Measurements from ENCODE around the gene ONECUT3. TPM values are rescaled to one million over a fixed set of nuclear protein-coding genes. Genes with fewer than 3 reads are reported as not detected.

ONECUT3 gene
- total RNA-seq, 2 experiments from 2014 or later: not detected

DNA sequence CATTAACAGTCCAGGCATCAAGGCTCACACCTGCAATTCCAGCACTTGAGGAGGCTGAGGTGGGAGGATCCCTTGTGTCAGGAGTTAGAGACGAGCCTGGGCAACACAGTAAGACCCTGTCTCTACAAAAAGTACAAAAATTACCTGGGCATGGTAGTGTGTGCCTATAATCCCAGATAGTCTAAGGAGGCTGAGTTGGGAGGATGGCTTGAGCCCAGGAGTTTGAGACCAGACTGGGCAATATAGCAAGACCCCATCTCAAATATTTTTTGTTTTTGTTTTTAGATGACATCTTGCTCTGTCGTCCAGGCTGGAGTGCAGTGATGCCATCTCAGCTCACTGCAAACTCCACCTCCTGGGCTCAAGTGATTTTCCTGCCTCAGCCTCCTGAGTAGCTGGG lies 40.1 kb upstream of the ONECUT3 start:
- H3K36me3 ChIP-seq (ENCODE audit: insufficient read depth, low read length): no peaks in the 10 kb centered on the region
- TF ChIP-seq, protein P1, sequence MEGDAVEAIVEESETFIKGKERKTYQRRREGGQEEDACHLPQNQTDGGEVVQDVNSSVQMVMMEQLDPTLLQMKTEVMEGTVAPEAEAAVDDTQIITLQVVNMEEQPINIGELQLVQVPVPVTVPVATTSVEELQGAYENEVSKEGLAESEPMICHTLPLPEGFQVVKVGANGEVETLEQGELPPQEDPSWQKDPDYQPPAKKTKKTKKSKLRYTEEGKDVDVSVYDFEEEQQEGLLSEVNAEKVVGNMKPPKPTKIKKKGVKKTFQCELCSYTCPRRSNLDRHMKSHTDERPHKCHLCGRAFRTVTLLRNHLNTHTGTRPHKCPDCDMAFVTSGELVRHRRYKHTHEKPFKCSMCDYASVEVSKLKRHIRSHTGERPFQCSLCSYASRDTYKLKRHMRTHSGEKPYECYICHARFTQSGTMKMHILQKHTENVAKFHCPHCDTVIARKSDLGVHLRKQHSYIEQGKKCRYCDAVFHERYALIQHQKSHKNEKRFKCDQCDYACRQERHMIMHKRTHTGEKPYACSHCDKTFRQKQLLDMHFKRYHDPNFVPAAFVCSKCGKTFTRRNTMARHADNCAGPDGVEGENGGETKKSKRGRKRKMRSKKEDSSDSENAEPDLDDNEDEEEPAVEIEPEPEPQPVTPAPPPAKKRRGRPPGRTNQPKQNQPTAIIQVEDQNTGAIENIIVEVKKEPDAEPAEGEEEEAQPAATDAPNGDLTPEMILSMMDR (conservative IDR thresholded peaks at IDR 0.05; ENCODE audit: low read length): no peak
- TF ChIP-seq EZH2phosphoT487 (IDR thresholded peaks at IDR 0.05; ENCODE audit: borderline replicate concordance, low read depth, low read length): no peak
- DNase-seq (ENCODE audit: low spot score): no peak
- H3K4me1 ChIP-seq (ENCODE audit: insufficient read depth, low read length, poor library complexity, severe bottlenecking): no peaks in the 10 kb centered on the region
- intact Hi-C loops (cut with micrococcal nuclease; ENCODE audit: unreplicated experiment): no loop called here
- BruUV-seq (replicated peaks): no TSS peak
- H3K4me3 ChIP-seq (ENCODE audit: low read depth, low read length, poor library complexity, severe bottlenecking): no peak overlapping the region
- H3K79me2 ChIP-seq (ENCODE audit: insufficient read depth, low read depth, low read length): no peaks in the 10 kb centered on the region
- ChIA-PET CTCF (ENCODE audit: unreplicated experiment) (no interaction called here), POLR2A (no interaction called here)
- H4K20me1 ChIP-seq (ENCODE audit: insufficient read depth, low read length): no peaks in the 10 kb centered on the region
- no peak overlapping the region for H3K27ac ChIP-seq (ENCODE audit: low read depth, low read length, poor library complexity, severe bottlenecking)
- no peaks in the 10 kb centered on the region for H3K9me2 ChIP-seq (ENCODE audit: insufficient read depth, low read length)
- no peaks in the 10 kb centered on the region for H3K9me3 ChIP-seq (ENCODE audit: low read length)
- H2AFZ ChIP-seq (ENCODE audit: low read length): no peak overlapping the region
- H3K4me2 ChIP-seq (ENCODE audit: low read length): no peak overlapping the region

DNA sequence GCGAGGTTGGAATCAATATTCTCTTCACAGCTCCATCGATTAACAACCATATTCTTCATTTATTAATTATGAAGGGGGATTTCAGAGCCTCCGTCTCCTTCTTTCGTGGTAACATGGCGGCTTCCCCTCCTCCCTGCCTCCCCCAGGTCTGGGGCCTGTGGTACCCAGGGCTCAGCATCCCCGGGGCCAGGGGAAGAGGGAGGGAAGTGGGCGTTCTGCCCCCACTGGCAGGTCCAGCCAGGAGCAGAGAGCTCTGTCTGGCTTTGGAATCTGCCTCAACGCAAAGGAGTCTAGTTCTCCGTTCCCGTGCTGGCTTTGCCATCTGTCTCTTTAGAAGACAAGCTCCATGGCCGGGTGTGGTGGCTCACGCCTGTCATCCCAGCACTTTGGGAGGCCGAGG lies 37.8 kb upstream of the ONECUT3 start:
- DNase-seq (ENCODE audit: low spot score): no peak
- Histone ChIP-seq H3K9me3 (ENCODE audit: low read length) (no peaks in the 10 kb centered on the region), H3K79me2 (ENCODE audit: insufficient read depth, low read depth, low read length) (no peaks in the 10 kb centered on the region), H3K4me2 (ENCODE audit: low read length) (no peak overlapping the region), H4K20me1 (ENCODE audit: insufficient read depth, low read length) (no peaks in the 10 kb centered on the region), H3K36me3 (ENCODE audit: insufficient read depth, low read length) (no peaks in the 10 kb centered on the region), H3K4me3 (ENCODE audit: low read depth, low read length, poor library complexity, severe bottlenecking) (no peak overlapping the region), H3K27ac (ENCODE audit: low read depth, low read length, poor library complexity, severe bottlenecking) (no peak overlapping the region), H3K4me1 (ENCODE audit: insufficient read depth, low read length, poor library complexity, severe bottlenecking) (no peaks in the 10 kb centered on the region), H2AFZ (ENCODE audit: low read length) (no peak overlapping the region), H3K9me2 (ENCODE audit: insufficient read depth, low read length) (no peaks in the 10 kb centered on the region)
- BruUV-seq (replicated peaks): no TSS peak
- CTCF ChIA-PET (ENCODE audit: unreplicated experiment): no interaction called here
- no peak for TF ChIP-seq EZH2phosphoT487 (IDR thresholded peaks at IDR 0.05; ENCODE audit: borderline replicate concordance, low read depth, low read length)
- TF ChIP-seq, protein P1 (conservative IDR thresholded peaks at IDR 0.05; ENCODE audit: low read length): no peak
- intact Hi-C loops (cut with micrococcal nuclease; ENCODE audit: unreplicated experiment): no loop called here
- POLR2A ChIA-PET: no interaction called here

DNA sequence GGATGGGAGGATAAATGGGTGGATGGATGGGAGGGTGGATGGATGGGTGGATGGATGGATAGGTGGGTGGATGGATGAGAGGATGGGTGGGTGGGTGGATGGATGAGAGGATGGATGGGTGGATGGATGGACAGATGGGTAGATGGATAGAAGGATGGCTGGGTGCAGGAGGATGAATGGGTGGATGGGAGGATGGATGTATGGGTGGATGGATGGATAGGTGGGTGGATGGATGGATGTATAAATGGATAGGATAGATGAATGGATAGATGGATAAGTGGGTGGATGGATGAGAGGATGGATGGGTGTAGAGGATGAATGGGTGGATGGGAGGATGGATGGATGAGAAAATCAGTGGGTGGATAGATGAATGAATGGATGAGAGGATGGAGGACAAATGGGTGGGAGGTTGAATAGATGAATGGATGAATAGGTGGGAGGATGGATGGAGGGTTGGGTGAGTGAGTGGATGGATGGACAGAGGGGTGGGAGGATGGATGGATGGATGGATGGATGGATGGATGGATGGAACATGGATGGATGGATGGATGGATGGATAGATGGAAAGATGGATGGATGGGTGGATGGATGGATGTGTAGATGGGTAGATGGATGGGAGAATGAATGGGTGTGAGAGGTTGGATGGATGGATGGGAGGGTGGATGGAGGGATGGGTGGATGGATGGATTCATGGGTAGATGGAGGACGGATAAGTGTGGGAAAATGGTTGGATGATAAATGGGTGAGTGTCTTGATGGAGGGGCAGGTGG lies 35.9 kb upstream of the ONECUT3 start:
- Histone ChIP-seq H3K9me2 (ENCODE audit: insufficient read depth, low read length) (no peaks in the 10 kb centered on the region), H4K20me1 (ENCODE audit: insufficient read depth, low read length) (no peaks in the 10 kb centered on the region), H2AFZ (ENCODE audit: low read length) (no peak overlapping the region), H3K79me2 (ENCODE audit: insufficient read depth, low read depth, low read length) (no peaks in the 10 kb centered on the region), H3K27ac (ENCODE audit: low read depth, low read length, poor library complexity, severe bottlenecking) (no peak overlapping the region), H3K9me3 (ENCODE audit: low read length) (no peaks in the 10 kb centered on the region), H3K4me1 (ENCODE audit: insufficient read depth, low read length, poor library complexity, severe bottlenecking) (no peaks in the 10 kb centered on the region), H3K36me3 (ENCODE audit: insufficient read depth, low read length) (no peaks in the 10 kb centered on the region), H3K4me2 (ENCODE audit: low read length) (no peak overlapping the region), H3K4me3 (ENCODE audit: low read depth, low read length, poor library complexity, severe bottlenecking) (no peak overlapping the region)
- CTCF ChIA-PET (ENCODE audit: unreplicated experiment): interaction anchor here (0.7 kb wide), 1 partner anchor 1130 kb away, joined by 5 read pairs; no protein-coding TSS in a partner anchor
- TF ChIP-seq EZH2phosphoT487 (IDR thresholded peaks at IDR 0.05; ENCODE audit: borderline replicate concordance, low read depth, low read length): no peak
- TF ChIP-seq, protein P1 (conservative IDR thresholded peaks at IDR 0.05; ENCODE audit: low read length): no peak
- DNase-seq (ENCODE audit: low spot score): no peak
- intact Hi-C loops (cut with micrococcal nuclease; ENCODE audit: unreplicated experiment): no loop called here
- BruUV-seq (replicated peaks): no TSS peak
- POLR2A ChIA-PET: no interaction called here

All from OCI-LY7 (cell line).